Activated CD8-positive, alpha-beta T cell treated with anti-CD3 and anti-CD28 coated beads for 36 hours (primary cell): ENCODE results near the gene SLC35F3. TPM values are rescaled to one million over a fixed set of nuclear protein-coding genes. Genes with fewer than 3 reads are reported as not detected.

Experiments used
- ATAC-seq: fragments of 200-7000 bp; cut with Tn5 transposase; one replicate; pipeline ENCODE4 v1.10.0; 2021; ENCODE audit warnings: mild to moderate bottlenecking, moderate library complexity
- CTCF ChIA-PET: fragments of 350-600 bp; sonication (Branson Sonifier 250); formaldehyde crosslinking; loops from one replicate; lab custom pipeline; 2021; ENCODE audit warnings: antibody characterized with exemption; lab: Charles Lee
- POLR2A ChIA-PET: fragments of 350-600 bp; sonication (Branson Sonifier 250); formaldehyde crosslinking; loops from one replicate; lab custom pipeline; 2021; ENCODE audit warnings: antibody characterized with exemption; lab: Charles Lee
- DNase-seq: peaks from one replicate; pipeline ENCODE4 v3.0.0-alpha.2; 2020
- H3K27ac Mint-ChIP-seq: one replicate; pipeline ENCODE4 v1.8.0; 2021; ENCODE audit warnings: mild to moderate bottlenecking, mixed read lengths
- H3K27me3 Mint-ChIP-seq: one replicate; pipeline ENCODE4 v1.8.0; 2021; ENCODE audit warnings: mixed read lengths
- H3K36me3 Mint-ChIP-seq: one replicate; pipeline ENCODE4 v1.8.0; 2021; ENCODE audit warnings: low read depth, mixed read lengths
- H3K4me1 Mint-ChIP-seq: one replicate; pipeline ENCODE4 v1.8.0; 2021; ENCODE audit warnings: low read depth, mixed read lengths
- H3K4me3 Mint-ChIP-seq: one replicate; pipeline ENCODE4 v1.8.0; 2021; ENCODE audit warnings: mild to moderate bottlenecking, moderate library complexity, mixed read lengths
- H3K9me3 Mint-ChIP-seq: one replicate; pipeline ENCODE4 v1.8.0; 2021; ENCODE audit warnings: mixed read lengths
- CTCF ChIP-seq: fragments of 200-600 bp; IDR thresholded peaks from one replicate; pipeline ENCODE4 v1.8.0; 2022; ENCODE audit warnings: antibody characterized with exemption, mild to moderate bottlenecking
- intact Hi-C: fragments of 100-400 bp; cut with micrococcal nuclease; formaldehyde crosslinking; loops from one replicate; pipeline ENCODE4 v1.10.0; 2022
- total RNA-seq, 2 experiments: library from RNA; stranded (reverse); gene quantifications; one replicate each; pipeline ENCODE4 v1.2.3, GENCODE V29; 2021

The SLC35F3 gene
- total RNA-seq, 2 experiments from 2014 or later: 3.1 to 3.5 TPM

DNA sequence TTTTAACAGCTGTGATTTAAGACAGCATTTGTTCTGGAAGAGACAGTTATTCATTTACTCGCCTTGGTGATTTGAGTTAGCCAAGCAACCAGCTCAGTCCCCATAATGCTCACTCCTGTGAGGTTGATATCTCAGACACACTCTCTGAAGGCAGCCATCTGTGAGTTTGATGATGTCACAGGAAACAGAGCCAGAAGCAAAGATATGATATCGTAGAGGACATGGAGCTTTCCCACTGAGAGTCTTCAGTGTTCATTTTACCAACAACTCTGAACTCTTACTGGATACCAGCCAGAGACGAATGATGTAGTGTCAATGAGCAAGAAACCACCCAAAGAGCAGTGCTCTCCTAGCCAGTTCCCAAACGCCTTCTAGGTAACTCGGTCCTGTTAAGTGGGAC is 219.4 kb downstream of the SLC35F3 start:
- H3K4me3 Mint-ChIP-seq: no peak overlapping the region
- TF ChIP-seq CTCF: no peak
- H3K27me3 Mint-ChIP-seq: peaks cover 14% of the 10 kb centered on the region
- DNase-seq (no peak), ATAC-seq (no peak)
- CTCF ChIA-PET: interaction anchor here (1.1 to 4.2 kb wide), 3 partner anchors 8 to 203 kb away, joined by 3 to 36 read pairs (median 34); no protein-coding TSS in a partner anchor
- H3K27ac Mint-ChIP-seq: no peak overlapping the region
- POLR2A ChIA-PET: no interaction called here
- H3K9me3 Mint-ChIP-seq: no peaks in the 10 kb centered on the region
- intact Hi-C loops: no loop called here
- H3K36me3 Mint-ChIP-seq: no peaks in the 10 kb centered on the region
- no peaks in the 10 kb centered on the region for H3K4me1 Mint-ChIP-seq

DNA sequence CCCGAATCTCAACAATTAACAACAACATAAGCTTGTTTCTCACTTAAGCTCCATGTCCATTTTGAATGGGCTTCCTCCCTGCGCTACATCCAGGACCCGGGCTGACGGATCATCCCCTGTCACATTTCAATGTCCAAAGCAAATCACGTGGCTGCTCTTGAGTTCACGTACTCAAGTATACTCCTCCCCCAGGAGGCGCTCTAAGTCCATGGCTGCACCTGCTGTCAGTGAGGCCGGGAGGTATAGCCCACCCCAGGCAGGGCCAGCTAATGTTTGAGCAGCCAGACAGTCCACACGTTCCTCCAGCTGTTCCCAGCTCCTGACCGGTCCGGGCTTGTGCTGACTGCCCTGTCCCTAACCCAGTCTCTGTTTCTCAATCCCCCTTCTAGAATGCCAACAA is 220.8 kb downstream of the SLC35F3 start:
- H3K4me1 Mint-ChIP-seq: no peaks in the 10 kb centered on the region
- no peak overlapping the region for H3K4me3 Mint-ChIP-seq
- ATAC-seq (peak; percentile 78), DNase-seq (peak; percentile 75)
- no peak overlapping the region for H3K27ac Mint-ChIP-seq
- ChIA-PET POLR2A (no interaction called here), CTCF (interaction anchor here (0.9 to 4.2 kb wide), 7 partner anchors 10 to 205 kb away, joined by 3 to 36 read pairs (median 7); no protein-coding TSS in a partner anchor)
- intact Hi-C loops: no loop called here
- H3K36me3 Mint-ChIP-seq: no peaks in the 10 kb centered on the region
- H3K9me3 Mint-ChIP-seq: no peaks in the 10 kb centered on the region
- TF ChIP-seq CTCF: peak; percentile 39
- peaks cover 14% of the 10 kb centered on the region for H3K27me3 Mint-ChIP-seq

DNA sequence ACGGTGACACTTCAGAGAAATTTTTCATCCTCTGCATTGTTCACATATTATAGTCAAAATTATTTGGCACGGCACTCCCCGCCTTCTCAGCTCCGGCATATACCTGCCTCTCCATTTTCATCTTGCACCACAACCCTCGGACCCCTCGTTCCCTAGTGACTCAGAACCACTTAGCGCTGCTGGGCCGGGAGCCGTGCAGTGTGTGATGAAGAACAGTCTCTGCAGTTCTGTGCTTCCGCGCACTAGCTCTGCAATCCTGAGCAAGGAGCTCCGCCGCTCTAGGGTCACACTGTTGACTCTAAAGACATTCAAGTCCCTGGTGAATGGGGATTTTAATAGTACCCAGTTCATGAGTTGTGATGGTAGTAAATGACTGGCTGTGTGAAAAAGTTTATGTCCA is 221.2 kb downstream of the SLC35F3 start:
- ChIA-PET CTCF (interaction anchor here (1.3 to 4.2 kb wide), 6 partner anchors 10 to 205 kb away, joined by 3 to 36 read pairs (median 8); no protein-coding TSS in a partner anchor), POLR2A (no interaction called here)
- Mint-ChIP-seq H3K36me3 (no peaks in the 10 kb centered on the region), H3K4me3 (no peak overlapping the region), H3K9me3 (no peaks in the 10 kb centered on the region), H3K27me3 (peaks cover 14% of the 10 kb centered on the region), H3K4me1 (no peaks in the 10 kb centered on the region), H3K27ac (no peak overlapping the region)
- no peak for TF ChIP-seq CTCF
- intact Hi-C loops: no loop called here
- DNase-seq (no peak), ATAC-seq (no peak)

- intact Hi-C loops: no loop called here
- DNase-seq (no peak), ATAC-seq (no peak)
- Mint-ChIP-seq H3K9me3 (no peaks in the 10 kb centered on the region), H3K27ac (no peak overlapping the region), H3K4me3 (no peak overlapping the region), H3K27me3 (peaks cover 16% of the 10 kb centered on the region), H3K4me1 (no peaks in the 10 kb centered on the region), H3K36me3 (no peaks in the 10 kb centered on the region)
- no peak for TF ChIP-seq CTCF
- CTCF ChIA-PET: interaction anchor here (1.4 to 2.3 kb wide), 3 partner anchors 12 to 183 kb away, joined by 3 to 10 read pairs (median 7); no protein-coding TSS in a partner anchor
- POLR2A ChIA-PET: no interaction called here
Observed at GRCh38 chr1:234127026-234127671, 222.7 kb downstream of the SLC35F3 start.

DNA sequence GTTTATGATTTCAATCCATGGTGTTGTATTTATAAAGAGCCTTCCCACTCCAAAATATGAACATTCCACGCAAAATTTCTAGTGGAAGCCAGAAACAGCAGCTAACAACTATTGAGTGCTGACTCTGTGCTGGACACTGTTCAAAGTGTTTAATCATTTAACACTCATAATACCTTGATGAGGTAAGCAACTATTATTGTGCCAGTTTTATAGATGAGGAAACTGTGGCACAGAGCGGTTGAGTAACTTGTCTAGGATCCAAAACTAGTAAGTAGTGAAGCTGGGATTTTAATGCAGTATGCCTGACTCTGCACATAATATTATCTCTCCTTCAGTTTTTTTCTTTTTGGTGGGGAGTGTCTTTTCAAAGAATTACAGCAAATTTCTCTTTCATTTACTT is 228.3 kb downstream of the SLC35F3 start:
- Mint-ChIP-seq H3K4me3 (no peak overlapping the region), H3K27ac (no peak overlapping the region), H3K4me1 (no peaks in the 10 kb centered on the region), H3K36me3 (no peaks in the 10 kb centered on the region), H3K9me3 (no peaks in the 10 kb centered on the region), H3K27me3 (peaks cover 3% of the 10 kb centered on the region)
- TF ChIP-seq CTCF: no peak
- CTCF ChIA-PET: interaction anchor here (1.6 kb wide), 1 partner anchor 177 kb away, joined by 5 read pairs; no protein-coding TSS in a partner anchor
- no peak for ATAC-seq
- POLR2A ChIA-PET: no interaction called here
- intact Hi-C loops: no loop called here
- no peak for DNase-seq
